ENCODE results near the gene SUN5.
"Not testable (repeated sequence)": the region's sequence is repeated elsewhere in the genome, so short reads cannot be mapped to it uniquely, and the experiment has no call there.

The SUN5 gene

DNA sequence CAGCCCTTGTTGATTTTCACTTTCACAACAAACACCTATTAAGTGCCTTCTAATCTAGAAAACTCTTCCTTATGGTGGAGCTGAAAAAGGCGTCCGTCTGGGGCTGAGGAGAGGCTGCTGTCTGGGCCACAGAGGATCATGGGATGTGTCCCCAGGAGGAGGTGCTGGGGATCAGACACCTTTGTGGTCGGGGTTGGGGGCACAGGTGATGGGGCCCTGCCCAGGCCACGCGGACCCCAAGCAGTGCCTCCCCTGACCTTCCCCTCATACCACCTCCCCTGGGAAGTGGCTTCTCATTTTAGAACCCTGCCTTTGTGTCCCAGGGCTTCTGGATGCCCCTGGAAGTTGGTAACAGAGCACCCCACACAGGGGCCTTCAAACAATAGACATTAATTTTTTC lies 41.1 kb downstream of the SUN5 start:
- TF ChIP-seq, protein P1, sequence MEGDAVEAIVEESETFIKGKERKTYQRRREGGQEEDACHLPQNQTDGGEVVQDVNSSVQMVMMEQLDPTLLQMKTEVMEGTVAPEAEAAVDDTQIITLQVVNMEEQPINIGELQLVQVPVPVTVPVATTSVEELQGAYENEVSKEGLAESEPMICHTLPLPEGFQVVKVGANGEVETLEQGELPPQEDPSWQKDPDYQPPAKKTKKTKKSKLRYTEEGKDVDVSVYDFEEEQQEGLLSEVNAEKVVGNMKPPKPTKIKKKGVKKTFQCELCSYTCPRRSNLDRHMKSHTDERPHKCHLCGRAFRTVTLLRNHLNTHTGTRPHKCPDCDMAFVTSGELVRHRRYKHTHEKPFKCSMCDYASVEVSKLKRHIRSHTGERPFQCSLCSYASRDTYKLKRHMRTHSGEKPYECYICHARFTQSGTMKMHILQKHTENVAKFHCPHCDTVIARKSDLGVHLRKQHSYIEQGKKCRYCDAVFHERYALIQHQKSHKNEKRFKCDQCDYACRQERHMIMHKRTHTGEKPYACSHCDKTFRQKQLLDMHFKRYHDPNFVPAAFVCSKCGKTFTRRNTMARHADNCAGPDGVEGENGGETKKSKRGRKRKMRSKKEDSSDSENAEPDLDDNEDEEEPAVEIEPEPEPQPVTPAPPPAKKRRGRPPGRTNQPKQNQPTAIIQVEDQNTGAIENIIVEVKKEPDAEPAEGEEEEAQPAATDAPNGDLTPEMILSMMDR (IDR thresholded peaks at IDR 0.05; ENCODE audit: insufficient read depth, low read depth, low read length, missing control alignments): no peak
- no peak overlapping the region for H3K4me3 ChIP-seq (ENCODE audit: low read length)
- no peak for DNase-seq (ENCODE audit: low read depth)

DNA sequence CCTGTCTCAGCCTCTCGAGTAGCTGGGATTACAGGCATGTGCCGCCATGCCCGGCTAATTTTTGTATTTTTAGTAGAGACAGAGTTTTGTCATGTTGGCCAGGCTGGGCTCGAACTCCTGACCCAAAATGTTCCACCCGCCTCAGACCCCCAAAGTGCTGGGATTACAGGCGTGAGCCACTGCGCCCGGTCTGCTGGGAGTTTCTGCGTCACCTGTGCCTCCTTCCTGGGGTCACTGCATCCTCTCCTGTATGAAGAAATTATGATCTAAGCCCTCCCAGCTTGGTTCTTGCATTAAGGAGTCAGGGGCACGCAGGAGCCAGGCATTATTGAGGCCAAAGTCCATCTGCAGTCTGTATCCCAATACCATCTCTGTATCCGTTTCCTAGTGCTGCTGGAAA lies 41.6 kb downstream of the SUN5 start:
- not testable (repeated sequence) for DNase-seq (ENCODE audit: low read depth); H3K4me3 ChIP-seq (ENCODE audit: low read length)

DNA sequence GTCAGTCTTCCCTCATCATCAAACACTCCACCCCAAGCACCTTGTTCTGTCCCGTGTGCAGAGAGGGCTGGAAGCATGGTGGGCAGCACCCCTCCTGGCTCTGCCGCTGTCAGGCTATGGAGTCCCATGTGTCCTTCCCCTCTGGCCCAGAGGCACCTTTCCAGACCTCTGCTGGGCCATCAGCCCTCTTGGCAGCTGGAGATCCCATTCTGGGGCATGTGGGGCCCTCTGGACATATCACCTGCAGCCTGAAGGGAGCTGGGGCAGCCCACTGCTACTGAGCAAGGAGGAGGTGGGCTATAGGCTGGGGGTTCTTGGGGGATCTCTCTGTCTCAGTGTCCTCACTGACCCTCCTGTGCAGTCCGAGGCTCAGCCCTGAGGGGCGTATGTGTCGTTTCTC lies 42.2 kb downstream of the SUN5 start:
- TF ChIP-seq, protein P1 (IDR thresholded peaks at IDR 0.05; ENCODE audit: insufficient read depth, low read depth, low read length, missing control alignments): no peak
- no peak for DNase-seq (ENCODE audit: low read depth)
- no peak overlapping the region for H3K4me3 ChIP-seq (ENCODE audit: low read length)

DNA sequence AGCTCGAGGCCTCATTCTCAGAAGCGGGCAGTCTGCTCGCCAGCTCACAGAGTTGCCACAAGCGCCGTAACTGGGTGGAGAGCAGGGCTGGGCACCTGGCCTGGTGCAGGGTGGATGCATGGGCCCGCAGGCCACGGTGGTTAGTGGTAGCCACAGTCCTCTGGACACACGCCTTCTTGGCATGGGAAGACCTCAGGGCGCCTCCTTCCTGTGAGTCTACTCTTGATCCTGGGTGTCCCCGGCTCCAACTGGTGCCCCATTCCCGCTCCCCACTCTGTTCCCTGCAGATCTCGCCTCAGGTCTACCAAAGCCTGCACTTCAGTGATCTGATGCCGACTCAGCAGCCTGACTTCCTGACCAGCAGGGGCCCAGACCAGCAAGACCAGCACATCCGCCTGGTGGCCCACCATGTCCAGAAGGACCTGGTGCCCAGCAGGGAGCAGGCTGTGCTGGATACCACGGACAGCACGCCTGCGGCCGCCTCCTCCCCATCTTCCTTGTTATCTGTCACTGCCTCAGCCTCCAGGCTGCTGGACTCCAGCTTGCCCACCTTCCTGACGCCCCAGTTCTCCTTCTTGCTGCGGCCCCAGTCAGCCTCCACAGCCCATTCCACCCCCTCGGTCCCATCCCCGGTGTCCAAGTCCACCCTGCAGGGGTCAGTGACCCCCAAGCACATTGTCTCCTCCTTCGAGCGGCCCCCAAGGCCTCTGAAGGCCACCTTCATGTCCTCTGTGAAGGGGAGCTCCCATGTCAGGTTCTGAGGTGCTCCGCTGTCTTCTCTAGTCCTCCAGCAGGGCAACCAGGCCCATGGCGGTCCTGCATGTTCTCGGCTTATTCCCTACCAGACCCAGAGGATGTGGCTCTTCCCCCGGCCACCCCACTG lies 43.1 kb downstream of the SUN5 start:
- TF ChIP-seq, protein P1 (IDR thresholded peaks at IDR 0.05; ENCODE audit: insufficient read depth, low read depth, low read length, missing control alignments): no peak
- no peak overlapping the region for H3K4me3 ChIP-seq (ENCODE audit: low read length)
- no peak for DNase-seq (ENCODE audit: low read depth)

DNA sequence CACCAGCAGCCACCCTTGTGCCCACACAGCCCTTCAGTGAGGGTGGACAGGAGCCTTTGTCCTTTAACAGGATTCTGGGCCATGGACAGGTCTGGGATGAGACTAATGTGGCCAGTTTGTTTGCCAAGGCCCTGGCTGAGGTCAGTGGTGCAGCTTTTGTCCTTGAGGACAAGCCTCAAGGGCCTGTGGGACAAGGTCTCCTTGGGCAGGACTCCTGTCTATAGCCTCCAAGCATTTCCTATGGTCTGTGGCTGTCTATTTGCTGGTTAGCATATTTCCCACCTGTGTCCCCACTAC lies 44.1 kb downstream of the SUN5 start:
- TF ChIP-seq, protein P1 (IDR thresholded peaks at IDR 0.05; ENCODE audit: insufficient read depth, low read depth, low read length, missing control alignments): no peak
- no peak overlapping the region for H3K4me3 ChIP-seq (ENCODE audit: low read length)
- DNase-seq (ENCODE audit: low read depth): no peak

DNA sequence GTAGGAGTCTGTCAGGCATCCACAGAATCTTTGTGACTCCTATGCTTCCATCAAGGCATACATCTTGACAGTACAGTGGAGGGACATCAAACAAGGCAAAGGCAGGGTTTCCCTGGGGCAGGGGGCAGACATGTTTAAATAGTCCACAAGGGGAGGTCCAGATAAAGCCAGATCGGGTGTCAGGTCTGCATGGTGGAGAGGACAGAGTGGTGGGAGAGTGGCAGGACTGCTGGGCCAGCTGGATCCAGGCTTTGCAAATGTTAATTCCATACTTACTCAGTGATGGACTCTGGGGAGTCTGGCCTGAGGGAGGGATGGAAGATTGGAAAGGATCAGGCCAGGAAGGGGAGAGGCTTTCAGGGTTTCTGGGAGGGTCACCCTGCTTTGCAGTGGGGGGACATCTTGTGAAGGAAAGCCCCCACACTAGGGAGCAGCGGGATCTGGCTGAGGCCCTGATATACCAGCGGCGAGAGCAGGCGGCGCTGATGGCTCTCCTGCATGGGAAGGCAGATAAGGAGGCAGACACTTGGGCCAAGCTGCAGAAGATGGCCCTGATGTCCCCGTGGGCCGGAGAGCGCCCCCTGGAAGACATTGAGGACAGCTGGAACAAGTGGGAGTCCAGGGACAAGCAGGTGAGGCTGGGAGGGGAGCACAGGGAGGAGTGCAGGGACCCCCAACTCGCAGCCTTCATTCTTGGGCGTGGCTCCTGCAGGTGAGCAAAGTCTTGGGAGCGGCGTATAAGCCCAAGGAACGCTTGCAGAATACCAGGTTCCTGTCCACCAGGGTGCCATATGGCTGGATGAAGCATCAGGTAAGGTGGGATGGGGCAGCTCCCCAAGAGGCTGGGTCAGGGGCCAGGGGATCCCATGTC lies 44.6 kb downstream of the SUN5 start:
- no peak for DNase-seq (ENCODE audit: low read depth)
- no peak overlapping the region for H3K4me3 ChIP-seq (ENCODE audit: low read length)

DNA sequence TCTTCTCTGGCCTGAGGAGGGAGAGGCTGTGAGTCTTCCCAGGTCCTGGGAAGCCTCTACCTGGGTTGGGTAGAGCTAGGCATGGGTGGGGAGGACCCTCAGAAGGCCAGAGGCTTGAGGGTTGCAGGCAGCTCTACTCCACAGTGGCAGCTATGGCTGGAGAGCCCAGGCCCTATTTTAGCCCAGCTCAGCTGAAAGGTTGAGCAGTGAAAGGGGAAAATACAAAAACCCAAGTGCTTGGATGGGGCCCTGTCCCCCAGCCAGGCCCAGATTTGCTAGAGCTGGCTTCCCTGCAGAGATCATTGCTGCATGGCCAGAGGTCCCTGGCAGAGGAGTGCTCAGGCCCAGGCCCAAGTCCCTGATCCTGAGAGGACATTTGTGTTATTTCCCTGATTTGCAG lies 45.7 kb downstream of the SUN5 start:
- TF ChIP-seq, protein P1 (IDR thresholded peaks at IDR 0.05; ENCODE audit: insufficient read depth, low read depth, low read length, missing control alignments): no peak

More for the DNA sequence above, 44.6 kb downstream of the SUN5 start:
- TF ChIP-seq, protein P1 (IDR thresholded peaks at IDR 0.05; ENCODE audit: insufficient read depth, low read depth, low read length, missing control alignments): no peak

More for the DNA sequence above, 45.7 kb downstream of the SUN5 start:
- H3K4me3 ChIP-seq (ENCODE audit: low read length): no peak overlapping the region
- DNase-seq (ENCODE audit: low read depth): no peak

Data from epithelial cell of esophagus (primary cell).